ENCODE data around the gene TFDP2.
"Not testable (repeated sequence)": the region's sequence is repeated elsewhere in the genome, so short reads cannot be mapped to it uniquely, and the experiment has no call there.

TFDP2 gene

DNA sequence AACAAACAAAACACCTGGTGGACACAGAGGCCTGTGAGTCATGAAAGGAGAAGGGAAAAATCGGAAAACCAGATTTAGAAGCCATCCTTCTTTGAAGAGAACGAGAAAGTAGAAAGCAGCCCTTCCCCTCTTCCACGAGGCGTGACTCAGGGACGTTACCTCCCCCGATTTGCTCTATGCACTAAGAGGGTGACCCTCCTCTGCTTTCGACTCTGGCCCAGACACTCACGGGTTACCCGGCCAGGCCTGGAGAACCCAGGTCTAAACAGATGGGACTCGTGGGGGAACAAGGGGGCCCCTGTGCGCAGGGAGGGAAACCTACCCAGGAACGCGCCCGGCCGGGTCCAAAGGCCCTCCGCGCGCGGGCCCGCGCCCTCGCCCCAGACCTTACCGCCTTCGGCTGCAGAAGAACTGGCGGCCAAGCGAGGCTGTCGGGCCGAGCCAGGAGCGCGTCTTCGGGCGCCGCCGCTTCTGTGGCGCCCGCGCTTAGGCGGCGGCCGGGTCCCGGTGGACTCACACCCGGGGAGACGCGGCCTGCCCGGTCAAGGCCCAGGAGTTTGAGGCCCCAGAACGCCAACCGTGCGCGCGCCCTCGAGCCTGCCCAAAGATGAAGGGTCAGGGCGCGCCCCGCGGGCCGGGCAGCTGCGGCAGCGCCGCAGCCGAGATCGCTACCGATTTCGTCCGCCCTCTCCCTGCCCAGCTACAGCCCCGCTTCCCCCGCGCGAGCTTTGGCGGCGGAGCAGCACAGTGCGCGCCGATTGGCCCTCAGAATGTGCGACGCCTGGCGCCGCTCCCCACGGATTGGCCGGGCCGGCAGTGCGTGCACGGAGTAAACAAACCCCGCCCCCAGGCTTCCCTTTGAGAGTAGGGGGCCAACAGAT lies at the start of gene TFDP2:
TFDP2 (minus strand) TSS at position 753 of the 881 bp plus-strand sequence. CDS start 47,795 bp downstream, outside the sequence.
- peak; percentile 83 for DNase-seq

GRCh38 chr3:142188846-142189245 lies 39.5 kb upstream of the TFDP2 start:
- DNase-seq = no peak

DNA sequence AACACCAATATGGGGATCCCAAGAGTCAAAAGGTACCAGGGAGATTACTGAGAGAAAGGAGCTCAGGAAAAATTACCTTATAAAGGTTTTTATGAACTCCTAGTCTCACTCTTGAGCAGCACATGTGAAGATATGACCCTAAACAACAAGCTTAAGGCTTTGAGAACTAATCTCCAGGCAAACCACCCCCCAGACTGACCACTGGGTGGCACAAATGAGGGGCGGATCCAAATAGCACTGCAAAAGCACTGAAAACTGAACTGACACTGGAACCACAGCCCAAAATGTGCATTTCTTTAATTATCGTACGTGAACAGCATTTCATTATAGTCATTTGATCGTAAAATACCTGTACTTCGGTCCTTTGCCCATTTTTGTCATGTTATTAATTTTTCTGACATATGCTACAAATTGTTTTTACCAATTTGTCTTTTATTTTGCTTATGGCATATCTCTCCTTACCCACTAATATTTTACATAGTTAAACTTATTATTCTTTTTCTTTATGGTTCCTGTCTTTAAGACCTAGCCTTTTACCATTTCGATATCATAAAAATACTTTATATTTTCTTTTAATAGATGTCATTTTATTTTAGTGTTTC lies 31.5 kb upstream of the TFDP2 start:
- DNase-seq = peak; percentile 2

GRCh38 chr3:142175478-142175877 lies 26.1 kb upstream of the TFDP2 start:
- DNase-seq = no peak

- no peak for DNase-seq
These were observed 25.2 kb upstream of the TFDP2 start for GRCh38 chr3:142174559-142174958.

DNA sequence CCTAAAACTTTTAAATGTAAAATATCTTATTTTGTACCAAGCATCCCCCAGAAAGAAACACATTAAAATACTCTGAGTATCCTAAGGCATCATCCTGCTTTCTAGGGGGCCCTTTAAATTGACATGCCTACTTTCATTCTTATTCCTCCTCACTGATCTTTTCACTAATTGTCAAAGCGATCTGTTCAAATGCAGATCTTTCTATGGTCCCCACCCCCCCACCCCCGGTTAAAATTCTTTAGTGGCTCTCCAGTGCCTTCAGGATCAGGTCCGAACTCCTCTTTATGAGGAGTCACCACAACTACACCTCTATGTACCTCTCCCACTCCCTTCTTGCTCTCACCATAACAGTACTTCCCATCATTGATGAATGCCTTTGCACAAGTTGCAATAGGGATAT lies 19.2 kb upstream of the TFDP2 start:
- no peak for DNase-seq

DNA sequence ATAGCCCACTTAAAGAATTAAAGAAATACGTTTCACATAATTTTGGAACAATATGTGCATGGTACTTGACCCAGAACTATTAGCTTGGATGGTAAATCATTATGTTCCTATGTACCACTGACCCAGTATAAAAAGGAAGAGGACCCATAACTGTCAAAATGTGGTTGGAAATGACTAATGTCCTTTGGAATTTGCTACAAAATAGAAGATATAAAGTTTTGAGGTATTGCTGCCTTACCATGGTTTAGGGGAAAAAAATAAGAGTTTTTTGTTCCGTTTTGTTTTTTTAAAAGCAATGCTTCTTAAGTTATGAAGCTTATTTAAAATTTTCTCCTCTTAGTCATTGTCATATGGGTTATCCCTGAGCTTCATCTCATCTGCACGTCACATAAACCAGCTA lies 15.8 kb upstream of the TFDP2 start:
- no peak for DNase-seq

DNA sequence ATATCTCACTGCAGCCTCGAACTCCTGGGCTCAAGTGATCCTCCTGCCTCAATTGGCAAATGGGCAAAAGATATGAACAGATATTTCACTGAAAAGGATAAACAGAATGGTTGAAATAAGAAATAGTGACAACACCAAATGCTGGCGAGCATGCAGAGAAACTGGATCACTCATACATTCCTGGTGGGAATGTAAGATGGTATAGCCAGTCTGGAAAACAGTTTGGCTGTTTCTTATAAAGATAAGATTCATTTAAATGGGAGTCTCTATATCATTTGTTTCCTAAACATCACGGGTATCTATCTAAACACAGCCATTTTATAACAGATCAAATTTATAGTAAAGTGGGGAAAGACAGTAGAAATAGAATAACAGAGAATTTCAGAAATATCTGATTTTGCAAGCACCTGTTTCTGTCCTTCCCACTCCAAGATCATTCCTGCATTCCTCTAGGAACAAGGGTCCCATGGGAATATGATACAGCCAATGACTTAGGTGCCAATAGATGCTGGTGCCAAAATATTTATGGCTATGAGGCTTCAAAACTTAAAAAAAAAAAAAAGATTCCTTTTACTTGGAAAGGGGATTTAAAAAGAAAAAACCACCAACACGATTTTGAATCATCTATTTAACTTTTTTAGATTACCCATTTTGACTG lies 9.9 kb upstream of the TFDP2 start:
- DNase-seq = no peak

DNA sequence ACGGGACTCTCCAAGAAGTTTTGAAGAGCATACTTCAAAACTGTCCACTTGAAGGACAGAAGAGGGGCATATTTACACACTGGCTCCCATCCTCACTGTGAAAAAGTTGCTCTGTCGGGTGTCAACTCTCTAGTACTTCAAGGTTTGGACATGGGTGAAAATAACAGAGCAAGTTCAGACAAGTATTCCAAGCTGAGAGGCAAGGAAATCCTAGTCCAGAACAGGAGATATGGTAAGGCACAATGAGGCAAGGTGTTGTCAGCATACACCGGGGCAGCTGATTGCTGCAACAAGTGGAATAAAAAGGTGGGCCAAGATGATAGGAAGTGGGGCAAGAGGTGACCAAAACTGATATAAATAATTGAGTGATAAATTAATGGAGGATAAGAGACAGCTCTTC lies 4.8 kb upstream of the TFDP2 start:
- DNase-seq = no peak

DNA sequence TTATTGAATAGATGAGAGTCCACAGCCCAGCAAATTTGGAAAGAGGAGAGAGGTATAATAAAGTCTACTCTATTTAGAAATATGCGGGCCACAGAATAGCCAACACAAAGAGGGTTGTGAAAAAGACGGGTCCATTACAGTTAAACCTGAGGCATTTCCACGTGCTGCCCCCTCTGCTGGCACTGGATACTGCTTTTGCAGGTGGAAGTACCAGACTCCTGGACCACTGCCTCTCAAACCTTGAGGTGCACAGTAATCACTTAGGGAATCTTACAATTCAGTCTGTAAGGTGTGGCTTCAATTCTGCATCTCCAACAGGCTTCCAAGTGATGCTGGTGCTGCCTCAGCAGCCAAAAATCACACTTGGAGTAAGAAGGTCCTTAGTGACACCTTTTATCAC lies 3.0 kb upstream of the TFDP2 start:
- DNase-seq = no peak

DNA sequence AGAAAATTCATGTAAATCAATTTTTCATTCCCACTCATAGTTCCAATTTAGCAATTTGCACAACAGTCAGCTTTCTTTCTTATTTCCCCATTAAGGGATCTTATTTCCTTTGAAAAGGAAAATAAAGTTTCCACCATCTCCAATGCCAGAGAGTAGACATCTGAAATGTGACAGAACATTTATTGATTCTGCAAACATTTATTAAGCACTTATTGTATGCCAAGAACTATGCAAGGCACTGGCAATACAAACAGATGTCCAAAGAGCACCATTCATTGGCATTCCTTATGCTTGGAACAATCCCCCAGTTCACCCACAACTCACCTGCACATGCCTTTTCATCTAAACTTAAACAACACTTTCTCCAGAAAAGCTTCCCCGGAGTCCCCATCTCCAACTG lies 2.5 kb upstream of the TFDP2 start:
- DNase-seq = no peak

DNA sequence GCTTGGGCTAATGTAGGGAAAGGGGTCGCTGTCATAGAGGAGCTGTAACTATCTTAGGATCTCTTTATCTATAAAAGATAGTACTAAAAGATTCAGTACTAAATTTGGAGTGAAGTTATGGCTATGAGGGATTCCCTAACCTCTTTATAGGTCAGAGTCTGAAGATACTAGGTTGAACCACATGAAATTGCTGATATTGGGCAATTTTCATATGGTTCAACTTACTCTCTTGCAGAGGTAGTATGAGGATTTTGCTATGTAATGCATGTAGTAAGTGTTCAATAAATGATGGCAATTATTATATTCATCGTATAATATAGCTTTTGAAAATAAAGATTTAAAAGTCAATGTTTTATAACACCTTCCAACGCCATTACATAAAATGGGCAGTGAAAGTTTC lies 1.9 kb upstream of the TFDP2 start:
- DNase-seq = no peak

- DNase-seq = no peak
These were observed 927 bp upstream of the TFDP2 start for GRCh38 chr3:142150271-142150670.

DNA sequence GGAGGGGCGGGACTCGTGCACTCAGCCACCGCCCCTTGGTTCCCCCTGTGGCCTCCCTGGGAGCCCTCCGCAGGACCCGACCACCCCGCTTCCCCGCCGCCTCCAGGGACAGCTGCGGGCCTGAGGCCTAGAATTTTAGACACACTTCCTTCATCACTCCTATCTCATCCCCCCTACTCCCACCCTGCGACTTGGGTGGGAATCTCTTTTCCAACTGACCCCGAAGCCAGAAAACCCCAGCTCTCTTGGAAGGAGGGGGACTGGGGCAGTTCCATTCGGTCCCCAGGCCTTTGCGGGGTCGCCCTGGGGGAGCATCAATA lies 289 bp upstream of the TFDP2 start:
- no peak for DNase-seq

DNA sequence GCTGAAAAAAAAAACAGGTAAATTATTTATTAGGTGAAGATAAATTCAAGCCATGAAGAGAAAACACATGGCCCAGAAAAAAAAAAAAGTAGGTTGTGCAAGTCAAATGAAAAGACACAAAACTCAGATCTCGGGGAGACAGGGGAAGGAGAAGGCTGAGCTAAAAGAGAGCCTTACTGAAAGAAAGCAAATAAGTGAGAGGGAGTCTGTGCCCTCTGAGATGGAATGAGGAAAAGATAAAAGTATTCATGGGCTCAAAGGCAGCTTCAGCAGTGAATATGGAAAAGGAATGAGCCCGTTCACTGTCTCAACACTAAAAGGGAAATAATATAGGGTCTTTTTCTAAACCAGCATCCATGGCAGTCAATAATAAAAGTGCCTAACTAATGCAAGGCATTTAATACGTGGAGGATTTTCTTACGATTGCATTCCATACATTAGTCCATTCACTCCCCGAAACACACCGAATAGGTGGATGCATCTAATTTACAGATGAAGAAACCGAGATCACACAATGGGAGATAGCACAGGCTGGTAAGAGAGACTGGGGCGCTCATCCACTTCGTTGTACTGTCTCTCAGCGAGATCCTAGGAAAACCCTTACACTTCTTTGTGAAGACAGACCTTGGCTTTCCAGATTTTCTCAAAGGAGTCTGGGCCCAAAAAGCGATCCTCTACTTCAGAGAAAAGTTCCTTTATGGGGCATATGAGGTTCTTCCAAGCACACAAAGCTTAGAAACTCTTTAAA lies 1.1 kb downstream of the TFDP2 start:
- DNase-seq = peak; percentile 64

DNA sequence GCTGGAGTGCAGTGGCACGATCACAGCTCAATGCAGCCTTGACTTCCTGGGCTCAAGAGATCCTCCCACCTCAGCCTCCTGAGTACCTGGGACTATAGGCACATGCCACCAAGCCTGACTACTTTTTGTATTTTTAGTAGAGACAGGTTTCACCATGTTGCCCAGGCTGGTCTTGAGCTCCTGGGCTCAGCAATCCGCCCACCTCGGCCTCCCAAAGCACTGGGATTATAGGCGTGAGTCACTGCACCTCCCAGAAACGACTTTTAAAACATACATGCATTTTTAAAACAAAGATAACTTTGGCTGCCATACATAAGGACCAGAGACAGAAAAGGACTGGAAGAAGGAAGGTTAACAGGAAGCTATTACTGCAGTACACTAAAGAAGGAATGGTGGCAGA lies 4.8 kb downstream of the TFDP2 start:
- DNase-seq = not testable (repeated sequence)

DNA sequence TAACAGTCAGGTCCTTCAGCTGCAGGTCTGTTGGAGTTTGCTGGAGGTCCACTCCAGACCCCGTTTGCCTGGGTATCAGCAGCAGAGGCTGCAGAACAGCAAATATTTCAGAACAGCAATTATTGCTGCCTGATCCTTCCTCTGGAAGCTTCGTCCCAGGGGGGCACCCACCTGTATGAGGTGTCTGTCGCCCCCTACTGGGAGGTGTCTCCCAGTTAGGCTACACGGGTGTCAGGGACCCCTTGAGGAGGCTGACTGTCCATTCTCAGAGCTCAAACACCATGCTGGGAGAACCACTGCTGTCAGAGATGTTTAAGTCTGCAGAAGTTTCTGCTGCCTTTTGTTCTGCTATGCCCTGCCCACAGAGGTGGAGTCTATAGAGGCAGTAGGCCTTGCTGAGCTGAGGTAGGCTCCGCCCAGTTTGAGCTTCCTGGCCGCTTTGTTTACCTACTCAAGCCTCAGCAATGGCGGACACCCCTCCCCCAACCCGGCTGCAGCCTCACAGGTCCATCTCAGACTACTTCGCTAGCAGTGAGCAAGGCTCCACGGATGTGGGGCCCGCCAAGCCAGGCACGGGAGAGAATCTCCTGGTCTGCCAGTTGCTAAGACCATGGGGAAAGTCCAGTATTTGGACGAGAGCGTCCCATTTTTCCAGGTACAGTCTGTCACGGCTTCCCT lies 8.6 kb downstream of the TFDP2 start:
- not testable (repeated sequence) for DNase-seq

GRCh38 chr3:142137089-142137488 lies 12.3 kb downstream of the TFDP2 start:
- DNase-seq = not testable (repeated sequence)

GRCh38 chr3:142134799-142135325 lies 14.5 kb downstream of the TFDP2 start:
- DNase-seq = no peak

GRCh38 chr3:142129516-142130171 lies 19.7 kb downstream of the TFDP2 start:
- no peak for DNase-seq

DNA sequence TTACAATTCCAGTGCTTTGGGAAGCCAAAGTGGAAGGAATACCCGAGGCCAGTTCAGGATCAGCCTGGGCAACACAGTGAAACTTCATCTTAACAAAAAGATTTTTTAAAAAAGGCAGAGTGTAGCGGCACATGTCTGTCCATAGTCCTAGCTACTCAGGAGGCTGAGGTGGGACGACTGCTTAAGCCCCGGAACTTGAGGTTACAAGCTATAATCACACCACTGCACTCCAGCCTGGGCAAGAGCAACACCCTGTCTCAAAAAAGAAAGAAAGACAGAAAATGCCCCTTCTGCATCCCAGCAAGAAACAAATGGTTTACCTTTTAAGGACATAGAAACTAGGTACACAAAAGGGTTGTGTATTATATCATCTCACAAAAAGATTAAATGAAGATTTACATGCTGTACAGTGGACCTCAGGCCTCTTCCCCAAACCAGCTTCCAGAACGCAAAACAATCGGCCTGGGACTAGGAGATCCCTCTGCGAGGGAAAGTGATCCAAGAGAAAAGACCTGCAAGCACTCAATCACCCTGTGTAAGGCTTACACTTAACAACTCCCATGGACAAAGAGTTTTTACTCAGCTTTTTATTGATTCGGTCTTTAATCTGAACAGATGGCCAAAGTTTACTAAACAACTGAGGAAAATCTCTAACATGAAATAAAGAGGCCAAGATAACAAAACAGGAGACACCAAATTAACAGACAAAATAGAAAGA lies 21.2 kb downstream of the TFDP2 start:
- no peak for DNase-seq

Data from NCI-H526 treated with DMSO at 0.1 percent for 48 hours (cell line).